Measurements from ENCODE around the gene CDKN2AIPNL.

DNA sequence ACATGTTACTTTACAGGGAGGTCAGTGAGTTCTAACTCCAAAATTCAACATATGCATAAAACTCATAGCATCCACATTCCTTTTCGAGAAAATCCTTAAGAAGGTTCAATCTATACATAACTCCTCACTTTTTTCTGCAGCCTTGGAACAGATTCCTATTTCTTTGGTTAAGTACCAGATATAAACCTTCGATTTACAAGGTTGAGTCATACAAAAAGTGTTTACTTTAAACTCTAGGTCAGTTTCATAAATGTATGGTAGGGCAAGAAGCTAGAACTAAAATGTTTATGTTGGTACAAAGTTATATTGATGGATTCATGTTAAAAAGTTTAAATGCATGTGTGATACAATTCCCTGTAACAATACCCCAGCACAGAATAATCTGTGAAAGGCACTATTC, 19.4 kb downstream of the CDKN2AIPNL start:
- TF ChIP-seq CTCF (IDR thresholded peaks at IDR 0.05) (no peak), POLR2AphosphoS5 (IDR thresholded peaks at IDR 0.05) (no peak), POLR2A (IDR thresholded peaks at IDR 0.05) (no peak), EP300 (IDR thresholded peaks at IDR 0.05; ENCODE audit: low read depth) (no peak)
